Panc1 (cell line): ENCODE results near the gene MRPL27. TPM values are rescaled to one million over a fixed set of nuclear protein-coding genes. Genes with fewer than 3 reads are reported as not detected.

Source experiments
- ATAC-seq: fragments of 200-7000 bp; cut with Tn5 transposase; 2 replicates; pipeline ENCODE4 v1.9.1; 2020; ENCODE audit warnings: mild to moderate bottlenecking, moderate library complexity
- BruUV-seq: library from RNA; stranded (reverse); fragments of 400-500 nt; replicated peaks from 2 replicates; lab custom pipeline; 2021; lab: Mats Ljungman, UMichigan
- CTCF ChIA-PET: fragments of 300-600 bp; sonication (Branson Sonifier 250); formaldehyde crosslinking; loops from one replicate; lab custom pipeline; 2022; ENCODE audit warnings: antibody characterized with exemption; lab: Charles Lee
- POLR2A ChIA-PET: fragments of 300-600 bp; sonication (Branson Sonifier 250); formaldehyde crosslinking; loops from one replicate; lab custom pipeline; 2022; ENCODE audit warnings: antibody characterized with exemption; lab: Charles Lee
- DNase-seq: peaks from one replicate; pipeline ENCODE4 v3.0.0-alpha.2; 2010; ENCODE audit warnings: low read depth, low spot score
- H3K27ac ChIP-seq: 2 replicates; pipeline ENCODE4 v1.5.1; 2011; ENCODE audit warnings: mild to moderate bottlenecking, low read length, inconsistent platforms
- H3K27me3 ChIP-seq: fragments of 200-500 bp; sonication (Bioruptor generic); 2 replicates; pipeline ENCODE4 v1.6.0; 2014; ENCODE audit warnings: low read length, inconsistent platforms; ENCODE audit not compliant: control insufficient read depth, insufficient read depth
- H3K36me3 ChIP-seq: fragments of 200-500 bp; sonication (Bioruptor generic); 2 replicates; pipeline ENCODE4 v1.5.1; 2014; ENCODE audit warnings: inconsistent platforms, mild to moderate bottlenecking, low read length, moderate library complexity; ENCODE audit not compliant: control insufficient read depth, insufficient read depth
- H3K4me1 ChIP-seq: 2 replicates; pipeline ENCODE4 v1.5.1; 2011; ENCODE audit warnings: inconsistent platforms, mild to moderate bottlenecking, low read length, moderate library complexity; ENCODE audit not compliant: control insufficient read depth, insufficient read depth
- H3K4me3 ChIP-seq, 2 experiments: 2 replicates each; pipeline ENCODE4 v1.5.1; 2011 to 2012; ENCODE audit warnings: low read depth in 2 of 2, low read length in 2 of 2, mild to moderate bottlenecking in 2 of 2, inconsistent platforms in 1 of 2, moderate library complexity in 1 of 2
- H3K9me3 ChIP-seq: fragments of 200-500 bp; sonication (Bioruptor generic); 2 replicates; pipeline ENCODE4 v1.5.1; 2014; ENCODE audit warnings: low read depth, mild to moderate bottlenecking, inconsistent platforms, low read length, moderate library complexity; ENCODE audit not compliant: control insufficient read depth, insufficient read depth
- CTCF ChIP-seq: fragments of 450-650 bp; IDR thresholded peaks from 2 replicates; pipeline ENCODE4 v1.5.1; 2017; ENCODE audit warnings: mild to moderate bottlenecking
- POLR2AphosphoS5 ChIP-seq: IDR thresholded peaks from 2 replicates; pipeline ENCODE4 v1.6.1; 2012; ENCODE audit warnings: mild to moderate bottlenecking, low read depth, low read length, moderate library complexity
- REST ChIP-seq, 2 experiments: IDR thresholded peaks; 2 replicates each; pipeline ENCODE4 v1.6.1; 2011 to 2012; ENCODE audit warnings: low read depth in 2 of 2, control low read depth in 1 of 2, low read length in 1 of 2, mild to moderate bottlenecking in 1 of 2, moderate library complexity in 1 of 2; ENCODE audit not compliant: insufficient read depth in 1 of 2
- SIN3A ChIP-seq: IDR thresholded peaks from 2 replicates; pipeline ENCODE4 v1.6.1; 2012; ENCODE audit warnings: low read depth, mild to moderate bottlenecking, low read length, moderate library complexity, borderline replicate concordance; ENCODE audit not compliant: insufficient read depth
- TCF7L2 ChIP-seq: IDR thresholded peaks from 2 replicates; pipeline ENCODE4 v1.6.1; 2011; ENCODE audit warnings: mild to moderate bottlenecking, low read depth, low read length, inconsistent platforms
- in situ Hi-C: cut with HindIII; loops from 2 replicates; pipeline ENCODE4 v1.10.0; 2016; ENCODE audit warnings: low sequenced_read_pairs, low pct_unique_long_range_greater_than_20kb
- intact Hi-C: fragments of 100-400 bp; cut with micrococcal nuclease; formaldehyde crosslinking; loops from one replicate; pipeline ENCODE4 v1.10.0; 2022; ENCODE audit not compliant: unreplicated experiment
- total RNA-seq: library from RNA; stranded (reverse); gene quantifications from one replicate; pipeline ENCODE4 v1.2.1, GENCODE V29; 2021; ENCODE audit not compliant: unreplicated experiment

The MRPL27 gene
- total RNA-seq, 1 experiment from 2014 or later: 136 TPM

- in situ Hi-C loops: no loop called here
- no TSS peak for BruUV-seq
- no peak for ATAC-seq
These were observed 28.1 kb downstream of the MRPL27 start for GRCh38 chr17:50344731-50345365.

GRCh38 chr17:50339381-50339780, 33.6 kb downstream of the MRPL27 start:
- ATAC-seq: no peak
- POLR2A ChIA-PET: no interaction called here

More at GRCh38 chr17:50344731-50345365, 28.1 kb downstream of the MRPL27 start:
- H3K27me3 ChIP-seq: no peaks in the 10 kb centered on the region
- H3K36me3 ChIP-seq: no peaks in the 10 kb centered on the region; the same call in 1 of the 2 replicates
- ChIA-PET CTCF (interaction anchor here (0.7 kb wide), 1 partner anchor 45 kb away, joined by 7 read pairs; no protein-coding TSS in a partner anchor), POLR2A (no interaction called here)
- H3K27ac ChIP-seq: no peak overlapping the region
- peaks cover 8% of the 10 kb centered on the region for H3K4me1 ChIP-seq
- no peak overlapping the region; a peak in 1 of 4 replicates for H3K4me3 ChIP-seq
- 0 out of 2 replicates have a peak, but pooled peaks cover 6% of the 10 kb centered on the region for H3K9me3 ChIP-seq
- no peak for TF ChIP-seq CTCF
- no peak for TF ChIP-seq SIN3A
- TF ChIP-seq POLR2AphosphoS5: no peak
- TF ChIP-seq REST (IDR thresholded peaks at IDR 0.05; ENCODE audit: insufficient read depth in 1 of 2, low read depth in 2 of 2, low read length in 1 of 2): no peak
- no peak for TF ChIP-seq TCF7L2
- DNase-seq: no peak
- intact Hi-C loops: no loop called here

More at GRCh38 chr17:50339381-50339780, 33.6 kb downstream of the MRPL27 start:
- H3K27me3 ChIP-seq: no peaks in the 10 kb centered on the region; the same call in 1 of the 2 replicates
- in situ Hi-C loops: no loop called here
- intact Hi-C loops: no loop called here
- no peaks in the 10 kb centered on the region for H3K4me1 ChIP-seq
- DNase-seq: no peak
- peaks cover 16% of the 10 kb centered on the region for H3K9me3 ChIP-seq
- no peaks in the 10 kb centered on the region for H3K36me3 ChIP-seq
- no peak overlapping the region for H3K27ac ChIP-seq
- CTCF ChIA-PET: no interaction called here
- BruUV-seq: no TSS peak
- no peak overlapping the region for H3K4me3 ChIP-seq
- TF ChIP-seq REST (IDR thresholded peaks at IDR 0.05; ENCODE audit: insufficient read depth in 1 of 2, low read depth in 2 of 2, low read length in 1 of 2) (no peak), POLR2AphosphoS5 (no peak)
